Embryonic facial prominence (tissue), 1 donor: ENCODE measurements around the gene CHST8.
A peak's percentile ranks its signal among the peaks of the same experiment; 100 is the strongest.

Experiments used
- DNase-seq: peaks from one replicate; pipeline ENCODE4 v3.0.0-alpha.2; 2016; ENCODE audit errors: extremely low spot score

Gene CHST8

GRCh38 chr19:33673258-33673875 lies 51.6 kb downstream of the CHST8 start:
- no peak for DNase-seq

- no peak for DNase-seq
Measured at GRCh38 chr19:33673996-33674625, 52.4 kb downstream of the CHST8 start.

GRCh38 chr19:33674626-33675367 lies 53.0 kb downstream of the CHST8 start:
- no peak for DNase-seq

GRCh38 chr19:33675501-33676124 lies 53.9 kb downstream of the CHST8 start:
- no peak for DNase-seq

- DNase-seq = no peak
Measured at GRCh38 chr19:33676999-33677665, 55.4 kb downstream of the CHST8 start.

GRCh38 chr19:33677745-33678426 lies 56.1 kb downstream of the CHST8 start:
- no peak for DNase-seq

GRCh38 chr19:33678796-33679585 lies 57.2 kb downstream of the CHST8 start:
- DNase-seq = no peak

- DNase-seq = no peak
Measured at GRCh38 chr19:33679696-33680095, 57.9 kb downstream of the CHST8 start.

- no peak for DNase-seq
Measured at GRCh38 chr19:33681081-33681680, 59.4 kb downstream of the CHST8 start.

GRCh38 chr19:33683881-33684537 lies 62.3 kb downstream of the CHST8 start:
- peak; percentile 28 for DNase-seq

- DNase-seq = no peak
Measured at GRCh38 chr19:33684538-33685232, 62.9 kb downstream of the CHST8 start.

- no peak for DNase-seq
Measured at GRCh38 chr19:33685541-33685940, 63.8 kb downstream of the CHST8 start.

GRCh38 chr19:33686262-33686661 lies 64.5 kb downstream of the CHST8 start:
- DNase-seq = no peak

GRCh38 chr19:33686687-33687480 lies 65.1 kb downstream of the CHST8 start:
- no peak for DNase-seq

- no peak for DNase-seq
Measured at GRCh38 chr19:33687481-33688170, 65.9 kb downstream of the CHST8 start.

- DNase-seq = no peak
Measured at GRCh38 chr19:33688171-33688992, 66.6 kb downstream of the CHST8 start.
